A549 (cell line): ENCODE measurements around the gene S100A7A. TPM values are rescaled to one million over a fixed set of nuclear protein-coding genes. Genes with fewer than 3 reads are reported as not detected.

Experiments used
- ATAC-seq, 2 experiments: fragments of 200-7000 bp in 1 of 2; fragments of >200 bp in 1 of 2; cut with Nextera tagmentation in 1 of 2; cut with Tn5 transposase in 1 of 2; 3 replicates each; pipeline versions ENCODE4 v1.8.0 to v1.9.1; 2018 to 2020; ENCODE audit warnings: mild to moderate bottlenecking in 1 of 2, moderate library complexity in 1 of 2
- CTCF ChIA-PET: fragments of 300-600 bp; sonication (Branson Sonifier 250); formaldehyde crosslinking; extraction: SDS; loops from one replicate; lab custom pipeline; 2021; ENCODE audit warnings: antibody characterized with exemption, inconsistent platforms; lab: Yijun Ruan, JAX
- POLR2A ChIA-PET: fragments of 350-600 bp; formaldehyde crosslinking; extraction: SDS; loops from one replicate; lab custom pipeline; 2021; ENCODE audit warnings: antibody characterized with exemption, inconsistent platforms; lab: Yijun Ruan, JAX
- DNase-seq, 2 experiments: peaks; one replicate each; pipeline versions ENCODE4 v3.0.0 to v3.0.0-alpha.2; 2011 to 2016; ENCODE audit warnings: low read depth in 1 of 2, low spot score in 1 of 2
- FAIRE-seq: peaks from 2 replicates; lab custom pipeline; 2011; peaks lifted over from hg19 to GRCh38; lab: Jason Lieb, UNC
- H3K27ac ChIP-seq, 2 experiments: fragments of >200 bp; sonication (Bioruptor Twin); formaldehyde crosslinking; 3 replicates each; pipeline ENCODE4 v1.5.1; 2016 to 2017
- H3K4me1 ChIP-seq: fragments of >200 bp; sonication (Bioruptor Twin); formaldehyde crosslinking; 3 replicates; pipeline ENCODE4 v1.6.1; 2016
- H3K4me2 ChIP-seq: fragments of >200 bp; sonication (Bioruptor Twin); formaldehyde crosslinking; 3 replicates; pipeline ENCODE4 v1.6.1; 2016
- H3K4me3 ChIP-seq: fragments of >200 bp; sonication (Bioruptor Twin); formaldehyde crosslinking; 3 replicates; pipeline ENCODE4 v1.5.1; 2016
- H3K9me3 ChIP-seq: fragments of >200 bp; sonication (Bioruptor Twin); formaldehyde crosslinking; 3 replicates; pipeline ENCODE4 v1.6.1; 2016
- BHLHE40 ChIP-seq: IDR thresholded peaks from 2 replicates; pipeline ENCODE4 v1.6.1; 2012; ENCODE audit warnings: low read depth, low read length, inconsistent platforms
- CEBPB ChIP-seq, 2 experiments: fragments of >200 bp in 1 of 2; sonication (Bioruptor Twin) in 1 of 2; formaldehyde crosslinking in 1 of 2; IDR thresholded peaks; 2 replicates each; pipeline ENCODE4 v1.6.1; 2012 to 2016
- EHMT2 ChIP-seq: fragments of 200-600 bp; sonication (generic); IDR thresholded peaks from 2 replicates; pipeline ENCODE4 v1.6.1; 2016; ENCODE audit warnings: antibody characterized with exemption, low read depth, mild to moderate bottlenecking, moderate library complexity
- FOSB ChIP-seq: fragments of 250-450 bp; sonication (Bioruptor Pico); IDR thresholded peaks from 2 replicates; pipeline ENCODE4 v1.5.0; 2020; ENCODE audit warnings: mild to moderate bottlenecking, moderate library complexity
- FOXS1 ChIP-seq: fragments of 250-450 bp; sonication (Bioruptor Pico); IDR thresholded peaks from 2 replicates; pipeline ENCODE4 v1.5.0; 2020; ENCODE audit warnings: mild to moderate bottlenecking, moderate library complexity
- HDAC2 ChIP-seq: fragments of 200-600 bp; sonication (generic); IDR thresholded peaks from 2 replicates; pipeline ENCODE4 v1.6.1; 2016
- HEYL ChIP-seq: fragments of 250-450 bp; sonication (Bioruptor Pico); IDR thresholded peaks from 2 replicates; pipeline ENCODE4 v1.8.0; 2021; ENCODE audit warnings: mild to moderate bottlenecking, moderate library complexity
- HOXA7 ChIP-seq: fragments of 250-450 bp; sonication (Bioruptor Pico); IDR thresholded peaks from 2 replicates; pipeline ENCODE4 v1.5.0; 2020; ENCODE audit warnings: mild to moderate bottlenecking, moderate library complexity
- KDM5A ChIP-seq: fragments of 200-600 bp; sonication (generic); IDR thresholded peaks from 2 replicates; pipeline ENCODE4 v1.6.1; 2016; ENCODE audit warnings: antibody characterized with exemption, mild to moderate bottlenecking
- MYC ChIP-seq: IDR thresholded peaks from 2 replicates; pipeline ENCODE4 v1.6.1; 2012; ENCODE audit warnings: mild to moderate bottlenecking, inconsistent platforms, low read length, improper control_type of control experiment, borderline replicate concordance
- NR3C1 ChIP-seq: fragments of >200 bp; sonication (Bioruptor Twin); formaldehyde crosslinking; IDR thresholded peaks from 3 replicates; pipeline ENCODE4 v1.6.1; 2017
- RAD21 ChIP-seq, 2 experiments: fragments of >200 bp in 1 of 2; sonication (Bioruptor Twin) in 1 of 2; formaldehyde crosslinking in 1 of 2; IDR thresholded peaks in 1 of 2; conservative IDR thresholded peaks in 1 of 2; 2 replicates in 1 of 2; 3 replicates in 1 of 2; pipeline ENCODE4 v1.6.1; 2012 to 2018; ENCODE audit warnings: inconsistent platforms in 1 of 2
- RFX5 ChIP-seq: fragments of 450-650 bp; IDR thresholded peaks from 2 replicates; pipeline ENCODE4 v1.7.1; 2014; ENCODE audit warnings: antibody characterized with exemption, mild to moderate bottlenecking, moderate library complexity
- SREBF2 ChIP-seq: fragments of 450-650 bp; IDR thresholded peaks from 2 replicates; pipeline ENCODE4 v1.6.1; 2014; ENCODE audit warnings: mild to moderate bottlenecking, moderate library complexity
- TP53 ChIP-seq: fragments of 250-450 bp; sonication (Bioruptor Pico); IDR thresholded peaks from 2 replicates; pipeline ENCODE4 v1.5.0; 2021; ENCODE audit warnings: mild to moderate bottlenecking, moderate library complexity
- ZFP36 ChIP-seq: fragments of 450-650 bp; IDR thresholded peaks from 2 replicates; pipeline ENCODE4 v1.6.1; 2014; ENCODE audit warnings: borderline replicate concordance; ENCODE audit not compliant: partially characterized antibody
- ZNF302 ChIP-seq: fragments of 250-450 bp; sonication (Bioruptor Pico); IDR thresholded peaks from 2 replicates; pipeline ENCODE4 v1.9.0; 2021; ENCODE audit warnings: inconsistent platforms, mild to moderate bottlenecking, moderate library complexity
- WGBS: methylation state at CpG from one replicate; pipeline ENCODE4 v1.1.6; 2017; ENCODE audit errors: missing lambda C conversion rate; 5-methylcytosine and 5-hydroxymethylcytosine counted together
- polyA plus RNA-seq, 4 experiments: library from polyadenylated mRNA; depleted of rRNA in 3 of 4; stranded (reverse); fragments of >200 nt; fragmentation: RNase III in 1 of 4; extraction: RNeasy Plus Mini Kit Qiagen cat#74134 plus additional on column Dnase treatment in 1 of 4; gene quantifications; 2 replicates in 3 of 4; 3 replicates in 1 of 4; pipeline ENCODE4 v1.2.3, GENCODE V29; 2011 to 2017
- TF ChIP-seq, protein P1 (sequence below): IDR thresholded peaks from 2 replicates; pipeline ENCODE4 v1.6.1; 2012
- TF ChIP-seq, protein P2 (sequence below): fragments of 250-450 bp; sonication (Bioruptor Pico); IDR thresholded peaks from 2 replicates; pipeline ENCODE4 v1.5.0; 2021; ENCODE audit warnings: mild to moderate bottlenecking, moderate library complexity, borderline replicate concordance
- TF ChIP-seq, protein P3 (sequence below): fragments of >200 bp; sonication (Bioruptor Twin); formaldehyde crosslinking; IDR thresholded peaks from 3 replicates; pipeline ENCODE4 v1.5.1; 2016
- TF ChIP-seq, protein P4 (sequence below): IDR thresholded peaks from 2 replicates; pipeline ENCODE4 v1.6.1; 2012; ENCODE audit warnings: low read depth, borderline replicate concordance

The S100A7A gene
- polyA plus RNA-seq, 2 of the 4 experiments (the other 2 are of a cell fraction): not detected

DNA sequence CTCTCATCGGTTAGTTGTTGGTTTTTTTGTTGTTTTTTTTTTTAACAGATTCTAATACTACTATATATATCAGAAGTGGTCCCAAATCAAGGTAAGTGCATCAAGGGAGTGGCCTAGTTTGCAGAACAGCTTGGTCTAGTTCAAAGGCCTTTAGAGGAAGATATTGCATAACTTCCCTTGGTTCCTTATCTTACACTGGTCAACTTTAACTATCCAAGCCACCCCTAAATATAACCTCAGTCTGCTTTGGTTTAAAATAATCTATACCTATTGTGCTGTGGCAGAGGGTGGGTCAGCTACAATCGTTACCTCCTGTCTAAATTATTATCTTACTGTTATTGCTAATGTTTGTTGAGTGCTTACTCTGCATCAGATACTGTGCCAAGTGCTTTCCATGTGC, 47.8 kb upstream of the S100A7A start:
- Histone ChIP-seq H3K4me1 (no peaks in the 10 kb centered on the region), H3K4me2 (no peak overlapping the region), H3K27ac (no peak overlapping the region), H3K4me3 (no peak overlapping the region), H3K9me3 (no peaks in the 10 kb centered on the region)
- TF ChIP-seq KDM5A (no peak), ZFP36 (no peak), MYC (no peak), RFX5 (no peak), NR3C1 (no peak), FOSB (CRISPR knock-in tag) (no peak), CEBPB (IDR thresholded peaks at IDR 0.05) (no peak), SREBF2 (no peak), EHMT2 (no peak)
- TF ChIP-seq, protein P1, sequence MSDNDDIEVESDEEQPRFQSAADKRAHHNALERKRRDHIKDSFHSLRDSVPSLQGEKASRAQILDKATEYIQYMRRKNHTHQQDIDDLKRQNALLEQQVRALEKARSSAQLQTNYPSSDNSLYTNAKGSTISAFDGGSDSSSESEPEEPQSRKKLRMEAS: no peak
- TF ChIP-seq, protein P2, sequence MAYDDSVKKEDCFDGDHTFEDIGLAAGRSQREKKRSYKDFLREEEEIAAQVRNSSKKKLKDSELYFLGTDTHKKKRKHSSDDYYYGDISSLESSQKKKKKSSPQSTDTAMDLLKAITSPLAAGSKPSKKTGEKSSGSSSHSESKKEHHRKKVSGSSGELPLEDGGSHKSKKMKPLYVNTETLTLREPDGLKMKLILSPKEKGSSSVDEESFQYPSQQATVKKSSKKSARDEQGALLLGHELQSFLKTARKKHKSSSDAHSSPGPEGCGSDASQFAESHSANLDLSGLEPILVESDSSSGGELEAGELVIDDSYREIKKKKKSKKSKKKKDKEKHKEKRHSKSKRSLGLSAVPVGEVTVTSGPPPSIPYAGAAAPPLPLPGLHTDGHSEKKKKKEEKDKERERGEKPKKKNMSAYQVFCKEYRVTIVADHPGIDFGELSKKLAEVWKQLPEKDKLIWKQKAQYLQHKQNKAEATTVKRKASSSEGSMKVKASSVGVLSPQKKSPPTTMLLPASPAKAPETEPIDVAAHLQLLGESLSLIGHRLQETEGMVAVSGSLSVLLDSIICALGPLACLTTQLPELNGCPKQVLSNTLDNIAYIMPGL (CRISPR knock-in tag): no peak
- CTCF ChIA-PET: interaction anchor here (1.4 to 7.7 kb wide), 3 partner anchors 14 to 126 kb away, joined by 5 to 70 read pairs (median 12); no protein-coding TSS in a partner anchor
- no peak for FAIRE-seq
- no peak for ATAC-seq
- no peak for DNase-seq
- POLR2A ChIA-PET: no interaction called here
- WGBS: 7% methylated on average over 2 of the region's 2 CpGs

DNA sequence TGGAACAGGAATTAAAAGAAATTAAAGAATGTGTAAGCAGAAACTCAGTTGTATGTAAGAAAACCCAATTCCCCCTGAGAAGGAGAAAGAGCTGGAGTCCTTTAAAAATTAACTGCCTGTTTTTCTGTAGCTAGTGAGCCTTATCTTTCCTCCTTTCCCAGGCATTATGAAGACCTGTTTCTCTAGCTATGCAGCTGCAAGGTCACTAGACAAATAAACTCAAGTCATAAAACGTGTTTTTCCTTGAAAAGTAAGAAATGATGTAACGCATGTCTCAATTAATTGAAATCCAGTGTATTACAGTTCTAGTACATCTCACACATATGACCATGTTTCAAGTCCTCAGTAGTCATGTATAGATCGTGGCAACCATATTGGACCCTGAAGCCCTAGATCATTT, 46.2 kb upstream of the S100A7A start:
- POLR2A ChIA-PET: no interaction called here
- TF ChIP-seq ZNF302 (no peak), RAD21 (conservative IDR thresholded peaks at IDR 0.05 in 1 of 2, IDR thresholded peaks at IDR 0.05 in 1 of 2) (no peak), HOXA7 (CRISPR knock-in tag) (no peak), HEYL (CRISPR knock-in tag) (no peak), HDAC2 (no peak), TP53 (no peak), CEBPB (IDR thresholded peaks at IDR 0.05) (no peak), BHLHE40 (no peak), FOXS1 (CRISPR knock-in tag) (no peak), FOSB (CRISPR knock-in tag) (no peak)
- TF ChIP-seq, protein P3, sequence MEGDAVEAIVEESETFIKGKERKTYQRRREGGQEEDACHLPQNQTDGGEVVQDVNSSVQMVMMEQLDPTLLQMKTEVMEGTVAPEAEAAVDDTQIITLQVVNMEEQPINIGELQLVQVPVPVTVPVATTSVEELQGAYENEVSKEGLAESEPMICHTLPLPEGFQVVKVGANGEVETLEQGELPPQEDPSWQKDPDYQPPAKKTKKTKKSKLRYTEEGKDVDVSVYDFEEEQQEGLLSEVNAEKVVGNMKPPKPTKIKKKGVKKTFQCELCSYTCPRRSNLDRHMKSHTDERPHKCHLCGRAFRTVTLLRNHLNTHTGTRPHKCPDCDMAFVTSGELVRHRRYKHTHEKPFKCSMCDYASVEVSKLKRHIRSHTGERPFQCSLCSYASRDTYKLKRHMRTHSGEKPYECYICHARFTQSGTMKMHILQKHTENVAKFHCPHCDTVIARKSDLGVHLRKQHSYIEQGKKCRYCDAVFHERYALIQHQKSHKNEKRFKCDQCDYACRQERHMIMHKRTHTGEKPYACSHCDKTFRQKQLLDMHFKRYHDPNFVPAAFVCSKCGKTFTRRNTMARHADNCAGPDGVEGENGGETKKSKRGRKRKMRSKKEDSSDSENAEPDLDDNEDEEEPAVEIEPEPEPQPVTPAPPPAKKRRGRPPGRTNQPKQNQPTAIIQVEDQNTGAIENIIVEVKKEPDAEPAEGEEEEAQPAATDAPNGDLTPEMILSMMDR: no peak
- TF ChIP-seq, protein P4, sequence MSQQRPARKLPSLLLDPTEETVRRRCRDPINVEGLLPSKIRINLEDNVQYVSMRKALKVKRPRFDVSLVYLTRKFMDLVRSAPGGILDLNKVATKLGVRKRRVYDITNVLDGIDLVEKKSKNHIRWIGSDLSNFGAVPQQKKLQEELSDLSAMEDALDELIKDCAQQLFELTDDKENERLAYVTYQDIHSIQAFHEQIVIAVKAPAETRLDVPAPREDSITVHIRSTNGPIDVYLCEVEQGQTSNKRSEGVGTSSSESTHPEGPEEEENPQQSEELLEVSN: no peak
- Histone ChIP-seq H3K9me3 (no peaks in the 10 kb centered on the region), H3K4me1 (no peaks in the 10 kb centered on the region), H3K27ac (no peak overlapping the region), H3K4me3 (no peak overlapping the region), H3K4me2 (no peak overlapping the region)
- DNase-seq (no peak), ATAC-seq (no peak), FAIRE-seq (no peak)
- 21% methylated on average over 3 of the region's 3 CpGs for WGBS
- CTCF ChIA-PET: interaction anchor here (1.1 to 1.4 kb wide), 2 partner anchors 15 to 125 kb away, joined by 3 to 6 read pairs; no protein-coding TSS in a partner anchor
